ENCODE results near the gene TPM4.

GRCh38 chr19:16036941-16037340 lies 39.4 kb upstream of the TPM4 start:
- TF ChIP-seq CTCF (IDR thresholded peaks at IDR 0.05 in 4 of 5, conservative IDR thresholded peaks at IDR 0.05 in 1 of 5) (no peak), POLR2A (IDR thresholded peaks at IDR 0.05) (no peak)
